Smooth muscle cell (in vitro differentiated cells): ENCODE data around the gene MCM3AP. TPM values are rescaled to one million over a fixed set of nuclear protein-coding genes. Genes with fewer than 3 reads are reported as not detected.

Experiments used
- DNase-seq: peaks from one replicate; lab custom pipeline; 2025; ENCODE audit not compliant: unreplicated experiment; lab: John Stamatoyannopoulos, UW
- H2AFZ ChIP-seq: fragments of 200-600 bp; sonication (generic); 2 replicates; pipeline ENCODE4 v1.6.0; 2016; ENCODE audit warnings: antibody characterized with exemption, low read depth, mild to moderate bottlenecking
- H3F3A ChIP-seq: fragments of 200-600 bp; sonication (generic); 2 replicates; pipeline ENCODE4 v1.6.0; 2017; ENCODE audit warnings: antibody characterized with exemption, low read depth
- H3K27ac ChIP-seq: fragments of 200-600 bp; sonication (generic); 2 replicates; pipeline ENCODE4 v1.5.1; 2016; ENCODE audit warnings: low read depth, mild to moderate bottlenecking
- H3K27me3 ChIP-seq: fragments of 200-600 bp; sonication (generic); 2 replicates; pipeline ENCODE4 v1.6.1; 2016; ENCODE audit warnings: low read depth, mild to moderate bottlenecking
- H3K36me3 ChIP-seq: fragments of 200-600 bp; sonication (generic); 2 replicates; pipeline ENCODE4 v1.5.1; 2016; ENCODE audit warnings: low read depth
- H3K4me1 ChIP-seq: fragments of 200-600 bp; sonication (generic); 2 replicates; pipeline ENCODE4 v1.5.1; 2016; ENCODE audit warnings: low read depth
- H3K4me2 ChIP-seq: fragments of 200-600 bp; sonication (generic); 2 replicates; pipeline ENCODE4 v1.6.0; 2016; ENCODE audit warnings: mild to moderate bottlenecking
- H3K4me3 ChIP-seq: fragments of 200-600 bp; sonication (generic); 2 replicates; pipeline ENCODE4 v1.5.1; 2016; ENCODE audit warnings: mild to moderate bottlenecking
- H3K79me2 ChIP-seq: fragments of 200-600 bp; sonication (generic); 2 replicates; pipeline ENCODE4 v1.6.0; 2016; ENCODE audit warnings: low read depth, mild to moderate bottlenecking
- H3K9ac ChIP-seq: fragments of 200-600 bp; sonication (generic); 2 replicates; pipeline ENCODE4 v1.6.0; 2016; ENCODE audit warnings: low read depth
- H3K9me3 ChIP-seq: fragments of 200-600 bp; sonication (generic); replicated peaks from 2 replicates; pipeline ENCODE4 v1.5.1; 2016; ENCODE audit warnings: low read depth
- H4K20me1 ChIP-seq: fragments of 200-600 bp; sonication (generic); 2 replicates; pipeline ENCODE4 v1.6.0; 2016; ENCODE audit warnings: low read depth
- CTCF ChIP-seq: fragments of 200-600 bp; sonication (generic); IDR thresholded peaks from 2 replicates; pipeline ENCODE4 v1.5.1; 2017; ENCODE audit warnings: borderline replicate concordance, mild to moderate bottlenecking, antibody characterized with exemption; ENCODE audit not compliant: insufficient read depth, poor library complexity, severe bottlenecking
- WGBS: methylation state at CpG from one replicate; pipeline ENCODE4 v1.1.7; 2016; ENCODE audit warnings: low lambda C conversion rate; 5-methylcytosine and 5-hydroxymethylcytosine counted together
- polyA plus RNA-seq: library from polyadenylated mRNA; unstranded; fragments of >200 nt; fragmentation: Nextera tagmentation; extraction: Ambion mirVana; gene quantifications from 2 replicates; pipeline ENCODE4 v1.2.1, GENCODE V29; 2016
- total RNA-seq: library from RNA; depleted of rRNA; stranded (reverse); fragments of >200 nt; gene quantifications from 2 replicates; pipeline ENCODE4 v1.2.3, GENCODE V29; 2014

The MCM3AP gene
- total and polyA plus RNA-seq, 2 experiments from 2014 or later: 39.2 to 51.5 TPM

GRCh38 chr21:46213620-46214286 is 71.7 kb downstream of the MCM3AP start:
- WGBS: 50% methylated on average over 15 of the region's 15 CpGs
- no peak overlapping the region for H3K4me2 ChIP-seq
- DNase-seq: no peak
- no peaks in the 10 kb centered on the region for H3K36me3 ChIP-seq
- no peak overlapping the region for H3K27ac ChIP-seq
- TF ChIP-seq CTCF: no peak
- H3K79me2 ChIP-seq: no peaks in the 10 kb centered on the region
- H3K4me1 ChIP-seq: no peaks in the 10 kb centered on the region
- no peak overlapping the region for H3K9ac ChIP-seq
- H3K27me3 ChIP-seq: no peaks in the 10 kb centered on the region
- peaks cover 9% of the 10 kb centered on the region for H4K20me1 ChIP-seq
- H3K4me3 ChIP-seq: no peak overlapping the region
- H3F3A ChIP-seq: no peaks in the 10 kb centered on the region
- no peak overlapping the region for H2AFZ ChIP-seq
- no peaks in the 10 kb centered on the region for H3K9me3 ChIP-seq

DNA sequence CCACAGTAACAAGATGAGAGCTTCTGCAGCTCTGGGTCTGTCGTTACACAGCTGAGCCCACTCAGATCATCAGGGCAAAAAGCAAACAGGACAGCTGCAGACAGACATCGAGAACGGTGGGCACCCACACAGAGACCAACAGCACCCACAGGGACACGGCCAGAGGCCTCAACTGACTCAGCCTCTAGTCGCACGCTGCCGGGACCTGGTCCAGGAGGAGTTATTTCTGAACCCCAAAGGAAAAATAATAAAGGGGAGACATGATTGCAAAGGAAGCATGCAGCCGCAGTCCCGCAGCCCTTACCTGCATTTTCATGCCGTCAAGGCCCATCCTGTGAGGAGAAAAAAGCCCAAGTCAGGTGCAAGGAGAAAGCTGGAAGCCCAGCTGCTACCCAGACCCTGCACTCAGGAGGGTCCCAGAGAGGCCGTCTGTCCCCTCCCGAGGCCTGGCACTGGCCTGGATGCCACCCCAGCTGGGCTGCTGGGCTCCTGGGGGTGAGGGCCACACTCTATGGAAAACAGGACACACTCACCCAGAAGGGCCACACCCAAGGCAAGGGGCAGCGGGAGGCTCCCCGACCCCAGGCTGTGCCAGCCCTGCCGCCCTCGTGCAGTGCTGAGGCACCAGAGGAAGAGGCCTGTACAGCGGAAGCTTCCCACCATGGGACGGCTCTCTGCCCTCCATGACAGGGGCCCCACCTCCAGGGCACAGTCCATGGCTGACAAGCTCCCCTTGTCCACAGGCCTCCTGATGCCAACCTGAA is 72.5 kb downstream of the MCM3AP start:
- Histone ChIP-seq H3K36me3 (no peaks in the 10 kb centered on the region), H3K27ac (no peak overlapping the region), H3K79me2 (no peaks in the 10 kb centered on the region)

GRCh38 chr21:46211786-46212720 is 73.4 kb downstream of the MCM3AP start:
- no peak overlapping the region for H3K4me3 ChIP-seq
- no peak overlapping the region for H3K9ac ChIP-seq

More for the DNA sequence above, 72.5 kb downstream of the MCM3AP start:
- Histone ChIP-seq H3K9ac (no peak overlapping the region), H4K20me1 (peaks cover 9% of the 10 kb centered on the region), H3K27me3 (no peaks in the 10 kb centered on the region), H3F3A (no peaks in the 10 kb centered on the region), H2AFZ (no peak overlapping the region), H3K4me1 (no peaks in the 10 kb centered on the region), H3K4me3 (no peak overlapping the region), H3K9me3 (no peaks in the 10 kb centered on the region), H3K4me2 (no peak overlapping the region)
- DNase-seq: no peak
- WGBS: 97% methylated on average over 18 of the region's 18 CpGs
- no peak for TF ChIP-seq CTCF

More at GRCh38 chr21:46211786-46212720, 73.4 kb downstream of the MCM3AP start:
- Histone ChIP-seq H3F3A (no peaks in the 10 kb centered on the region), H3K9me3 (no peaks in the 10 kb centered on the region), H4K20me1 (peaks cover 9% of the 10 kb centered on the region), H3K4me1 (no peaks in the 10 kb centered on the region), H2AFZ (no peak overlapping the region), H3K79me2 (no peaks in the 10 kb centered on the region), H3K27me3 (no peaks in the 10 kb centered on the region), H3K4me2 (no peak overlapping the region), H3K27ac (no peak overlapping the region), H3K36me3 (no peaks in the 10 kb centered on the region)
- 91% methylated on average over 23 of the region's 23 CpGs for WGBS
- no peak for TF ChIP-seq CTCF
- DNase-seq: no peak
